GM19467 (cell line): Measurements from ENCODE around the gene EXOC7.

Experiments used
- ATAC-seq: cut with Tn5 transposase; IDR thresholded peaks from one replicate; pipeline ENCODE4 v1.9.1; 2021; ENCODE audit warnings: mild to moderate bottlenecking, moderate library complexity; ENCODE audit not compliant: unreplicated experiment

Gene EXOC7

GRCh38 chr17:76138896-76139752 is 35.5 kb upstream of the EXOC7 start:
- ATAC-seq: no peak

GRCh38 chr17:76138234-76138895 is 34.8 kb upstream of the EXOC7 start:
- no peak for ATAC-seq

- ATAC-seq: no peak
Measured at GRCh38 chr17:76137351-76138233, 34.0 kb upstream of the EXOC7 start.

- no peak for ATAC-seq
Measured at GRCh38 chr17:76137001-76137350, 33.4 kb upstream of the EXOC7 start.

GRCh38 chr17:76136276-76137000 is 32.9 kb upstream of the EXOC7 start:
- no peak for ATAC-seq

- no peak for ATAC-seq
Measured at GRCh38 chr17:76135810-76136188, 32.2 kb upstream of the EXOC7 start.

- ATAC-seq: no peak
Measured at GRCh38 chr17:76134911-76135809, 31.6 kb upstream of the EXOC7 start.

GRCh38 chr17:76132574-76133338 is 29.2 kb upstream of the EXOC7 start:
- no peak for ATAC-seq

- ATAC-seq: no peak
Measured at GRCh38 chr17:76131692-76132573, 28.3 kb upstream of the EXOC7 start.

GRCh38 chr17:76131051-76131691 is 27.6 kb upstream of the EXOC7 start:
- ATAC-seq: no peak

- ATAC-seq: no peak
Measured at GRCh38 chr17:76130473-76130872, 26.9 kb upstream of the EXOC7 start.

- no peak for ATAC-seq
Measured at GRCh38 chr17:76125922-76126321, 22.3 kb upstream of the EXOC7 start.

GRCh38 chr17:76125391-76125675 is 21.7 kb upstream of the EXOC7 start:
- ATAC-seq: no peak

- ATAC-seq: no peak
Measured at GRCh38 chr17:76124582-76125390, 21.2 kb upstream of the EXOC7 start.

- ATAC-seq: no peak
Measured at GRCh38 chr17:76123749-76124581, 20.4 kb upstream of the EXOC7 start.

- ATAC-seq: no peak
Measured at GRCh38 chr17:76123191-76123499, 19.6 kb upstream of the EXOC7 start.
